Trophoblast cell (in vitro differentiated cells and primary cell): ENCODE data around the gene TBL1XR1.

ENCODE experiments used
- DNase-seq, 2 donors: peaks; one replicate each; pipeline ENCODE4 v3.0.0-alpha.2; 2016
- H2AFZ ChIP-seq: 2 replicates; pipeline ENCODE4 v1.6.1; 2013; ENCODE audit warnings: low read length, moderate library complexity, mild to moderate bottlenecking; ENCODE audit not compliant: insufficient read depth, poor library complexity
- H2AK5ac ChIP-seq: 2 replicates; pipeline ENCODE4 v1.6.1; 2013; ENCODE audit warnings: mild to moderate bottlenecking, low read length
- H2BK120ac ChIP-seq: 2 replicates; pipeline ENCODE4 v1.6.1; 2013; ENCODE audit warnings: low read length, mild to moderate bottlenecking, moderate library complexity; ENCODE audit not compliant: insufficient read depth, poor library complexity
- H2BK12ac ChIP-seq: 2 replicates; pipeline ENCODE4 v1.6.1; 2013; ENCODE audit warnings: mild to moderate bottlenecking, low read length, moderate library complexity
- H2BK5ac ChIP-seq: 2 replicates; pipeline ENCODE4 v1.6.1; 2013; ENCODE audit warnings: low read length, low read depth, moderate library complexity, mild to moderate bottlenecking; ENCODE audit not compliant: poor library complexity
- H3K14ac ChIP-seq: 2 replicates; pipeline ENCODE4 v1.6.1; 2013; ENCODE audit warnings: mild to moderate bottlenecking, low read length
- H3K18ac ChIP-seq: 2 replicates; pipeline ENCODE4 v1.6.1; 2013; ENCODE audit warnings: mild to moderate bottlenecking, low read length
- H3K23ac ChIP-seq: 2 replicates; pipeline ENCODE4 v1.6.1; 2013; ENCODE audit warnings: low read length
- H3K27ac ChIP-seq: 2 replicates; pipeline ENCODE4 v1.5.1; 2013; ENCODE audit warnings: low read depth, mild to moderate bottlenecking, inconsistent platforms, low read length, moderate library complexity
- H3K27me3 ChIP-seq: 2 replicates; pipeline ENCODE4 v1.6.1; 2013; ENCODE audit warnings: inconsistent platforms, mild to moderate bottlenecking, low read length, moderate library complexity; ENCODE audit not compliant: insufficient read depth
- H3K36me3 ChIP-seq, 2 experiments: 1 replicate in 1 of 2; 2 replicates in 1 of 2; pipeline ENCODE4 v1.6.1; 2013; ENCODE audit warnings: low read length in 2 of 2, mild to moderate bottlenecking in 2 of 2, moderate library complexity in 1 of 2; ENCODE audit not compliant: insufficient read depth in 2 of 2, control insufficient read depth in 1 of 2
- H3K4ac ChIP-seq: 2 replicates; pipeline ENCODE4 v1.6.1; 2013; ENCODE audit warnings: low read depth, mild to moderate bottlenecking, low read length, moderate library complexity
- H3K4me1 ChIP-seq, 2 experiments: 1 replicate in 1 of 2; 2 replicates in 1 of 2; pipeline ENCODE4 v1.6.1; 2013; ENCODE audit warnings: low read length in 2 of 2, mild to moderate bottlenecking in 2 of 2, moderate library complexity in 1 of 2; ENCODE audit not compliant: insufficient read depth in 2 of 2, control insufficient read depth in 1 of 2
- H3K4me2 ChIP-seq: 2 replicates; pipeline ENCODE4 v1.6.1; 2013; ENCODE audit warnings: inconsistent platforms, mild to moderate bottlenecking, low read length, moderate library complexity
- H3K4me3 ChIP-seq: 2 replicates; pipeline ENCODE4 v1.5.1; 2013; ENCODE audit warnings: mild to moderate bottlenecking, low read depth, low read length, inconsistent platforms
- H3K79me1 ChIP-seq: one replicate; pipeline ENCODE4 v1.6.1; 2013; ENCODE audit warnings: low read length
- H3K79me2 ChIP-seq: 2 replicates; pipeline ENCODE4 v1.6.1; 2013; ENCODE audit warnings: low read length, mild to moderate bottlenecking; ENCODE audit not compliant: control insufficient read depth, insufficient read depth, poor library complexity
- H3K9ac ChIP-seq: 2 replicates; pipeline ENCODE4 v1.6.1; 2013; ENCODE audit warnings: mild to moderate bottlenecking, low read length
- H3K9me3 ChIP-seq: 2 replicates; pipeline ENCODE4 v1.6.1; 2013; ENCODE audit warnings: low read depth, mild to moderate bottlenecking, control low read depth, inconsistent platforms, low read length; ENCODE audit not compliant: insufficient read depth
- H4K12ac ChIP-seq: 2 replicates; pipeline ENCODE4 v1.6.1; 2013; ENCODE audit warnings: low read depth, mild to moderate bottlenecking, low read length, moderate library complexity
- H4K8ac ChIP-seq: 2 replicates; pipeline ENCODE4 v1.6.1; 2013; ENCODE audit warnings: low read depth, mild to moderate bottlenecking, low read length, moderate library complexity
- H4K91ac ChIP-seq: one replicate; pipeline ENCODE4 v1.6.1; 2013; ENCODE audit warnings: low read depth, mild to moderate bottlenecking, low read length, moderate library complexity
- WGBS: extraction: QIAGEN DNeasy Blood & Tissue Kit; methylation state at CpG from one replicate; pipeline ENCODE4 v1.1.7; 2013; ENCODE audit warnings: missing lambda C conversion rate; ENCODE audit not compliant: insufficient read length, insufficient coverage; ENCODE audit errors: extremely low coverage; 5-methylcytosine and 5-hydroxymethylcytosine counted together

TBL1XR1 gene

GRCh38 chr3:177133860-177134815, 63.1 kb downstream of the TBL1XR1 start:
- no peak overlapping the region for H3K4me3 ChIP-seq
- H4K12ac ChIP-seq, result no peak overlapping the region
- no peak for DNase-seq
- no peak overlapping the region for H3K4ac ChIP-seq
- no peak overlapping the region for H2AK5ac ChIP-seq
- H2AFZ ChIP-seq, result no peak overlapping the region
- peaks cover 11% of the 10 kb centered on the region for H3K79me2 ChIP-seq
- no peak overlapping the region for H3K9ac ChIP-seq
- peaks cover 0 to 3% of the 10 kb centered on the region in 2 experiments for H3K4me1 ChIP-seq
- H3K18ac ChIP-seq, result no peak overlapping the region
- no peak overlapping the region for H3K27ac ChIP-seq
- no peak overlapping the region for H4K8ac ChIP-seq
- H3K4me2 ChIP-seq, result no peak overlapping the region
- H2BK5ac ChIP-seq, result no peak overlapping the region
- peaks cover 0 to 2% of the 10 kb centered on the region in 2 experiments for H3K36me3 ChIP-seq
- no peak overlapping the region for H3K23ac ChIP-seq
- no peak overlapping the region for H4K91ac ChIP-seq
- H3K27me3 ChIP-seq, result no peaks in the 10 kb centered on the region
- no peaks in the 10 kb centered on the region for H3K9me3 ChIP-seq
- H3K14ac ChIP-seq, result no peak overlapping the region
- no peak overlapping the region for H2BK12ac ChIP-seq
- no CpG with 5 or more reads among the region's 8 CpGs for WGBS
- peaks cover 2% of the 10 kb centered on the region for H3K79me1 ChIP-seq
- H2BK120ac ChIP-seq, result no peak overlapping the region

- Histone ChIP-seq H3K23ac (no peak overlapping the region), H4K12ac (no peak overlapping the region), H2BK5ac (no peak overlapping the region), H3K4ac (no peak overlapping the region), H3K27me3 (no peaks in the 10 kb centered on the region), H3K9ac (no peak overlapping the region), H3K4me3 (no peak overlapping the region), H2AFZ (no peak overlapping the region), H3K27ac (no peak overlapping the region), H3K4me2 (no peak overlapping the region), H2AK5ac (no peak overlapping the region), H4K91ac (no peak overlapping the region), H3K79me1 (peaks cover 2% of the 10 kb centered on the region), H3K14ac (no peak overlapping the region), H3K36me3 (peaks cover 0 to 5% of the 10 kb centered on the region in 2 experiments), H3K18ac (no peak overlapping the region), H4K8ac (no peak overlapping the region), H3K9me3 (no peaks in the 10 kb centered on the region), H3K4me1 (no peaks in the 10 kb centered on the region), H3K79me2 (peaks cover 5% of the 10 kb centered on the region), H2BK12ac (no peak overlapping the region), H2BK120ac (no peak overlapping the region)
- no CpG with 5 or more reads among the region's 6 CpGs for WGBS
- DNase-seq, result no peak
Observed at GRCh38 chr3:177131927-177132636, 65.2 kb downstream of the TBL1XR1 start.

DNA sequence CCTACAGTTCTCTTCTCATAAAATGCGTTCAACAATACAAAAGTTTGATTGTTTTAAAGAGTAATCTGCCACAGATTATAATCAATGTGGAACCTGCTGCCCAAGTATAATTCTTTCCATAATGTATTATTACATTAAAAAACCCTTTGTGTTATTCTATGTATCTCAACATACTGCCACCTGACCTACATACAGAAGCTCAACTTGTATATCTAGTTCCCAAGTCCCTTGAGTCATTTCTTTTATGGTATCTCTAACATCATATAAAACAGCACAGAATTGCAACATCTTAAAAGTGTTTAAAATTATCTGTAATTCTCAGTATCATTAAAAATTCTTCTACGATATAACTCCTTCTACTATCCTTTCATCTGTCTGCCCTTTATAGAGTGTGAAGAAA, 70.3 kb downstream of the TBL1XR1 start:
- no peak overlapping the region for H3K23ac ChIP-seq
- H3K4ac ChIP-seq, result no peak overlapping the region
- H3K4me2 ChIP-seq, result no peak overlapping the region
- no peak overlapping the region for H2AK5ac ChIP-seq
- H3K27ac ChIP-seq, result no peak overlapping the region
- H3K18ac ChIP-seq, result no peak overlapping the region
- no peak overlapping the region for H4K12ac ChIP-seq
- H3K79me1 ChIP-seq, result no peaks in the 10 kb centered on the region
- no peak overlapping the region for H4K91ac ChIP-seq
- no peaks in the 10 kb centered on the region for H3K9me3 ChIP-seq
- H2AFZ ChIP-seq, result no peak overlapping the region
- H3K27me3 ChIP-seq, result no peaks in the 10 kb centered on the region
- no peak overlapping the region for H2BK12ac ChIP-seq
- H3K36me3 ChIP-seq, result peaks cover 0 to 5% of the 10 kb centered on the region in 2 experiments
- DNase-seq, result peak in 1 of 2 donors; percentile 49
- no peak overlapping the region for H3K9ac ChIP-seq
- no peak overlapping the region for H3K14ac ChIP-seq
- 100% methylated on average over 1 of the region's 2 CpGs for WGBS
- no peaks in the 10 kb centered on the region for H3K4me1 ChIP-seq
- H4K8ac ChIP-seq, result no peak overlapping the region
- peaks cover 2% of the 10 kb centered on the region for H3K79me2 ChIP-seq
- no peak overlapping the region for H2BK5ac ChIP-seq
- no peak overlapping the region for H3K4me3 ChIP-seq
- no peak overlapping the region for H2BK120ac ChIP-seq

GRCh38 chr3:177126015-177126773, 71.1 kb downstream of the TBL1XR1 start:
- H2BK12ac ChIP-seq, result no peak overlapping the region
- WGBS, result no CpG with 5 or more reads among the region's 3 CpGs
- H3K4ac ChIP-seq, result peak overlapping the region; percentile 86
- H3K9me3 ChIP-seq, result no peaks in the 10 kb centered on the region
- no peak overlapping the region for H3K9ac ChIP-seq
- peaks cover 0 to 5% of the 10 kb centered on the region in 2 experiments for H3K36me3 ChIP-seq
- no peak overlapping the region for H3K23ac ChIP-seq
- H2AK5ac ChIP-seq, result no peak overlapping the region
- no peak overlapping the region for H4K12ac ChIP-seq
- H3K4me3 ChIP-seq, result no peak overlapping the region
- H2BK120ac ChIP-seq, result no peak overlapping the region
- peaks cover 2% of the 10 kb centered on the region for H3K79me2 ChIP-seq
- no peaks in the 10 kb centered on the region for H3K4me1 ChIP-seq
- H4K8ac ChIP-seq, result no peak overlapping the region
- H3K27ac ChIP-seq, result no peak overlapping the region
- H3K18ac ChIP-seq, result no peak overlapping the region
- DNase-seq, result peak; percentile 43 to 70
- no peak overlapping the region for H3K4me2 ChIP-seq
- no peak overlapping the region for H3K14ac ChIP-seq
- H2AFZ ChIP-seq, result no peak overlapping the region
- no peaks in the 10 kb centered on the region for H3K27me3 ChIP-seq
- no peak overlapping the region for H4K91ac ChIP-seq
- no peak overlapping the region for H2BK5ac ChIP-seq
- H3K79me1 ChIP-seq, result no peaks in the 10 kb centered on the region
